HG03558 (cell line): ENCODE results near the gene MKI67.

Source experiments
- ATAC-seq: cut with Tn5 transposase; IDR thresholded peaks from one replicate; pipeline ENCODE4 v1.9.1; 2021; ENCODE audit warnings: moderate number of reproducible peaks; ENCODE audit not compliant: unreplicated experiment; ENCODE audit errors: extremely low read depth

MKI67 gene

GRCh38 chr10:128084991-128085390 is 41.2 kb downstream of the MKI67 start:
- no peak for ATAC-seq

- ATAC-seq, result no peak
These were observed 41.9 kb downstream of the MKI67 start for GRCh38 chr10:128084364-128084763.

GRCh38 chr10:128083191-128083895 is 42.9 kb downstream of the MKI67 start:
- ATAC-seq, result no peak

GRCh38 chr10:128081720-128082119 is 44.5 kb downstream of the MKI67 start:
- ATAC-seq, result no peak

- no peak for ATAC-seq
These were observed 45.0 kb downstream of the MKI67 start for GRCh38 chr10:128081222-128081621.

GRCh38 chr10:128080641-128081040 is 45.6 kb downstream of the MKI67 start:
- ATAC-seq, result no peak

GRCh38 chr10:128080231-128080630 is 46.0 kb downstream of the MKI67 start:
- ATAC-seq, result no peak

- no peak for ATAC-seq
These were observed 47.9 kb downstream of the MKI67 start for GRCh38 chr10:128078136-128078969.

GRCh38 chr10:128077155-128077875 is 48.9 kb downstream of the MKI67 start:
- ATAC-seq, result no peak

- ATAC-seq, result no peak
These were observed 51.6 kb downstream of the MKI67 start for GRCh38 chr10:128074589-128074988.

GRCh38 chr10:128073890-128074289 is 52.3 kb downstream of the MKI67 start:
- ATAC-seq, result no peak

GRCh38 chr10:128072941-128073645 is 53.1 kb downstream of the MKI67 start:
- ATAC-seq, result no peak

GRCh38 chr10:128072046-128072445 is 54.2 kb downstream of the MKI67 start:
- no peak for ATAC-seq

- ATAC-seq, result no peak
These were observed 54.8 kb downstream of the MKI67 start for GRCh38 chr10:128071417-128071782.

GRCh38 chr10:128070721-128071416 is 55.4 kb downstream of the MKI67 start:
- no peak for ATAC-seq

- no peak for ATAC-seq
These were observed 56.1 kb downstream of the MKI67 start for GRCh38 chr10:128070161-128070560.

GRCh38 chr10:128069351-128070051 is 56.7 kb downstream of the MKI67 start:
- ATAC-seq, result no peak

- ATAC-seq, result no peak
These were observed 57.6 kb downstream of the MKI67 start for GRCh38 chr10:128068398-128069285.
